Calu3 (cell line): ENCODE data around the gene PLA2G2F. TPM values are rescaled to one million over a fixed set of nuclear protein-coding genes. Genes with fewer than 3 reads are reported as not detected.

Source experiments
- BruUV-seq: library from RNA; stranded (reverse); fragments of 400-500 nt; replicated peaks from 2 replicates; lab custom pipeline; 2021; lab: Mats Ljungman, UMichigan
- CTCF ChIA-PET: fragments of 300-600 bp; sonication (Branson Sonifier 250); formaldehyde crosslinking; loops from one replicate; lab custom pipeline; 2022; ENCODE audit warnings: antibody characterized with exemption; lab: Charles Lee
- DNase-seq: peaks from one replicate; pipeline ENCODE4 v3.0.0; 2022
- H3K27ac Mint-ChIP-seq: one replicate; pipeline ENCODE4 v1.8.0; 2022; ENCODE audit warnings: mixed read lengths; ENCODE audit not compliant: unreplicated experiment
- H3K27me3 Mint-ChIP-seq: one replicate; pipeline ENCODE4 v1.8.0; 2022; ENCODE audit warnings: mixed read lengths; ENCODE audit not compliant: unreplicated experiment
- H3K36me3 Mint-ChIP-seq: one replicate; pipeline ENCODE4 v1.8.0; 2022; ENCODE audit warnings: mild to moderate bottlenecking, moderate library complexity, mixed read lengths; ENCODE audit not compliant: insufficient read depth, unreplicated experiment
- H3K4me1 Mint-ChIP-seq: one replicate; pipeline ENCODE4 v1.8.0; 2022; ENCODE audit warnings: mild to moderate bottlenecking, low read depth, mixed read lengths; ENCODE audit not compliant: unreplicated experiment
- H3K4me3 Mint-ChIP-seq: one replicate; pipeline ENCODE4 v1.8.0; 2022; ENCODE audit warnings: mild to moderate bottlenecking, low read depth, moderate library complexity, mixed read lengths; ENCODE audit not compliant: unreplicated experiment
- H3K9me3 Mint-ChIP-seq: one replicate; pipeline ENCODE4 v1.8.0; 2022; ENCODE audit warnings: low read depth, mixed read lengths; ENCODE audit not compliant: unreplicated experiment
- CTCF ChIP-seq: fragments of 200-600 bp; IDR thresholded peaks from one replicate; pipeline ENCODE4 v1.8.0; 2022; ENCODE audit warnings: antibody characterized with exemption; ENCODE audit not compliant: unreplicated experiment
- intact Hi-C: fragments of 100-400 bp; cut with micrococcal nuclease; formaldehyde crosslinking; loops from one replicate; pipeline ENCODE4 v1.10.0; 2022; ENCODE audit not compliant: unreplicated experiment
- total RNA-seq: library from RNA; stranded (reverse); gene quantifications from 2 replicates; pipeline ENCODE4 v1.2.3, GENCODE V29; 2022

PLA2G2F gene
- total RNA-seq, 1 experiment from 2014 or later: not detected

GRCh38 chr1:20120796-20121195 is 18.3 kb upstream of the PLA2G2F start:
- H3K4me1 Mint-ChIP-seq: peaks cover 11% of the 10 kb centered on the region
- no peak overlapping the region for H3K4me3 Mint-ChIP-seq
- BruUV-seq: no TSS peak
- no peaks in the 10 kb centered on the region for H3K36me3 Mint-ChIP-seq
- no peak for DNase-seq
- no peak for TF ChIP-seq CTCF
- intact Hi-C loops: no loop called here
- no peak overlapping the region for H3K27ac Mint-ChIP-seq
- CTCF ChIA-PET: no interaction called here
- peaks cover 38% of the 10 kb centered on the region for H3K27me3 Mint-ChIP-seq
- no peaks in the 10 kb centered on the region for H3K9me3 Mint-ChIP-seq

GRCh38 chr1:20123722-20124455 is 15.2 kb upstream of the PLA2G2F start:
- no peak for DNase-seq
- Mint-ChIP-seq H3K4me3 (no peak overlapping the region), H3K4me1 (peaks cover 11% of the 10 kb centered on the region), H3K27ac (no peak overlapping the region), H3K36me3 (no peaks in the 10 kb centered on the region), H3K9me3 (peaks cover 2% of the 10 kb centered on the region), H3K27me3 (peaks cover 37% of the 10 kb centered on the region)
- no TSS peak for BruUV-seq
- CTCF ChIA-PET: interaction anchor here (0.5 to 1.0 kb wide), 3 partner anchors 20 to 994 kb away, joined by 3 to 6 read pairs (median 4); no protein-coding TSS in a partner anchor
- TF ChIP-seq CTCF: no peak
- intact Hi-C loops: no loop called here

GRCh38 chr1:20124456-20125057 is 14.6 kb upstream of the PLA2G2F start:
- intact Hi-C loops: no loop called here
- no peak overlapping the region for H3K4me3 Mint-ChIP-seq
- BruUV-seq: no TSS peak
- no peaks in the 10 kb centered on the region for H3K36me3 Mint-ChIP-seq
- CTCF ChIA-PET: interaction anchor here (0.5 to 1.0 kb wide), 3 partner anchors 19 to 994 kb away, joined by 3 to 6 read pairs (median 4); no protein-coding TSS in a partner anchor
- H3K4me1 Mint-ChIP-seq: peaks cover 11% of the 10 kb centered on the region
- peaks cover 30% of the 10 kb centered on the region for H3K27me3 Mint-ChIP-seq
- no peak overlapping the region for H3K27ac Mint-ChIP-seq
- no peak for TF ChIP-seq CTCF
- peak; percentile 53 for DNase-seq
- H3K9me3 Mint-ChIP-seq: peaks cover 2% of the 10 kb centered on the region

- DNase-seq: no peak
- Mint-ChIP-seq H3K4me3 (no peak overlapping the region), H3K27me3 (peaks cover 25% of the 10 kb centered on the region), H3K4me1 (peaks cover 11% of the 10 kb centered on the region), H3K9me3 (peaks cover 2% of the 10 kb centered on the region), H3K36me3 (no peaks in the 10 kb centered on the region), H3K27ac (no peak overlapping the region)
- intact Hi-C loops: no loop called here
- TF ChIP-seq CTCF: no peak
- CTCF ChIA-PET: interaction anchor here (0.9 kb wide), 1 partner anchor 27 kb away, joined by 3 read pairs; no protein-coding TSS in a partner anchor
- BruUV-seq: no TSS peak
These were observed 14.0 kb upstream of the PLA2G2F start for GRCh38 chr1:20125100-20125499.
